BJ (cell line): ENCODE measurements around the gene SCD5. TPM values are rescaled to one million over a fixed set of nuclear protein-coding genes. Genes with fewer than 3 reads are reported as not detected.

Source experiments
- CTCF ChIA-PET: fragments of 350-600 bp; formaldehyde crosslinking; extraction: SDS; loops from one replicate; lab custom pipeline; 2021; ENCODE audit warnings: antibody characterized with exemption, inconsistent platforms; lab: Yijun Ruan, JAX
- POLR2A ChIA-PET: fragments of 300-600 bp; sonication (Branson Sonifier 250); formaldehyde crosslinking; extraction: SDS; loops from one replicate; lab custom pipeline; 2021; ENCODE audit warnings: antibody characterized with exemption; lab: Charles Lee
- DNase-seq: peaks from one replicate; pipeline ENCODE4 v3.0.0-alpha.2; 2011; ENCODE audit warnings: low read depth
- H3K27me3 ChIP-seq: 2 replicates; pipeline ENCODE4 v1.6.0; 2011; ENCODE audit warnings: low read length; ENCODE audit not compliant: control insufficient read depth, insufficient read depth
- H3K36me3 ChIP-seq: 2 replicates; pipeline ENCODE4 v1.5.1; 2011; ENCODE audit warnings: low read length; ENCODE audit not compliant: control insufficient read depth, insufficient read depth
- H3K4me3 ChIP-seq: 2 replicates; pipeline ENCODE4 v1.5.1; 2011; ENCODE audit warnings: low read depth, mild to moderate bottlenecking, control low read depth, low read length
- polyA plus RNA-seq: library from polyadenylated mRNA; depleted of rRNA; stranded (reverse); fragments of >200 nt; gene quantifications from 2 replicates; pipeline ENCODE4 v1.2.3, GENCODE V29; 2011
- TF ChIP-seq, protein P1 (sequence below): IDR thresholded peaks from 2 replicates; pipeline ENCODE4 v1.5.1; 2011; ENCODE audit warnings: low read depth, mild to moderate bottlenecking, control low read depth, inconsistent platforms, low read length, moderate library complexity; ENCODE audit not compliant: insufficient read depth

Gene SCD5
- polyA plus RNA-seq, 1 experiment, result 32.5 TPM

DNA sequence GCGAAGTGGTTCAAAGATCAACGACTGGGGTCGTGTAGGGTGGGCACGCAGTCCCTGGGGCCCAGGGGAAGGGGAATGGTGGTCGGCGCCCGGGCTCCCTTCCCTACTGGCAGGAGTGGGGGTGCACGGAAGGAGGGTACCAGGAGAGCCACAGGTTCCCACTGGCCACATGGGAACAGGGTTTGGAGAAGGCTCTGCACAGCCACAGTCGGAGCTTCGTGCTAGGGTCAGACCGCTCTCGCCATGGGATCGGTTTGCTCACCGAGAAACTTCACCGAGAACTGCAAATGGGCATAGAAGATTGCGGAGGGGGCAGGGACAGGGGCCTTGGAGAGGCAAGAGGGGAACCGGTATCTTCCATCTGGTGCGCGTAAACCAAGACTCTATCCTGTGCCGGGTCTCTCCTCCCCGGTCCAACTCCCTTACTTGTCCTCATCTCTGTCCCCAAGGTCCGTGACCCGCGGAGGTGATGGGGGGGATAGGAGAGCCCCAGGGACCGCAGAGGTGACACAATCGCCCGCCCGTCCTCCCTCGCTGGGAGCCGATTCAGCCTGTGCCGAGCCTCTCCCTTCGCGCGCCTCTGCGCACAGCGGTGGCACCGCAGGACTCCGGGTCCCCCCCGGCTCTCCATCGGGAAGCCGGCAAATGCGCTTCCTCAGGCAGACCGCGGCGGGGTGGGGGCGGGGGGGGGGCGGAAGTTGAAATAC lies 1.0 kb downstream of the SCD5 start:
- Histone ChIP-seq H3K27me3 (no peaks in the 10 kb centered on the region), H3K36me3 (no peaks in the 10 kb centered on the region), H3K4me3 (peak overlapping the region; percentile 85)
- CTCF ChIA-PET, result interaction anchor here (0.6 to 1.5 kb wide), 3 partner anchors 9 to 80 kb away, joined by 3 to 10 read pairs (median 3); no protein-coding TSS in a partner anchor
- POLR2A ChIA-PET, result no interaction called here
- no peak for DNase-seq
- TF ChIP-seq, protein P1, sequence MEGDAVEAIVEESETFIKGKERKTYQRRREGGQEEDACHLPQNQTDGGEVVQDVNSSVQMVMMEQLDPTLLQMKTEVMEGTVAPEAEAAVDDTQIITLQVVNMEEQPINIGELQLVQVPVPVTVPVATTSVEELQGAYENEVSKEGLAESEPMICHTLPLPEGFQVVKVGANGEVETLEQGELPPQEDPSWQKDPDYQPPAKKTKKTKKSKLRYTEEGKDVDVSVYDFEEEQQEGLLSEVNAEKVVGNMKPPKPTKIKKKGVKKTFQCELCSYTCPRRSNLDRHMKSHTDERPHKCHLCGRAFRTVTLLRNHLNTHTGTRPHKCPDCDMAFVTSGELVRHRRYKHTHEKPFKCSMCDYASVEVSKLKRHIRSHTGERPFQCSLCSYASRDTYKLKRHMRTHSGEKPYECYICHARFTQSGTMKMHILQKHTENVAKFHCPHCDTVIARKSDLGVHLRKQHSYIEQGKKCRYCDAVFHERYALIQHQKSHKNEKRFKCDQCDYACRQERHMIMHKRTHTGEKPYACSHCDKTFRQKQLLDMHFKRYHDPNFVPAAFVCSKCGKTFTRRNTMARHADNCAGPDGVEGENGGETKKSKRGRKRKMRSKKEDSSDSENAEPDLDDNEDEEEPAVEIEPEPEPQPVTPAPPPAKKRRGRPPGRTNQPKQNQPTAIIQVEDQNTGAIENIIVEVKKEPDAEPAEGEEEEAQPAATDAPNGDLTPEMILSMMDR, result no peak

DNA sequence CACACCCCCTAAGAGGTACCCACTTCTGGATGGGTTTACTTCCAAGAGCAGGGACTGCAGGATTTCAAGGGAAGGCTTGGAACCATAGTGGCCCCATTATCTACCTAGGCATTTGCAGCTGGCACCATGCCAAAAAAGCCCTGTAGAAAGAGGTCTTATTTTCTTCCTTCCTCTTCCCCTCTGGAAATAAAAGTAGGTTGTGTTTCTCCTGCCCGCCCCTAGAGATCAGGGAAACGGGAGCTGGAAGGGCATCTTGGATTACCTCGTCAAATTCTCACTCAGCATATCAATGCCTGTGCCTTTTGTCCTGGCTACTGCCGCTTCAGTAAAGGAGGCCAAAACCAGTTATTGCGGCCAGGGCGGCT lies 1.6 kb downstream of the SCD5 start:
- CTCF ChIA-PET, result interaction anchor here (1.0 to 1.5 kb wide), 3 partner anchors 12 to 86 kb away, joined by 3 to 10 read pairs (median 5); no protein-coding TSS in a partner anchor
- DNase-seq, result no peak
- no peaks in the 10 kb centered on the region for H3K27me3 ChIP-seq
- POLR2A ChIA-PET, result interaction anchor here (1.0 kb wide), 1 partner anchor 11 kb away, joined by 4 read pairs; no protein-coding TSS in a partner anchor
- H3K4me3 ChIP-seq, result peak overlapping the region; percentile 85
- TF ChIP-seq, protein P1, result no peak
- no peaks in the 10 kb centered on the region for H3K36me3 ChIP-seq

DNA sequence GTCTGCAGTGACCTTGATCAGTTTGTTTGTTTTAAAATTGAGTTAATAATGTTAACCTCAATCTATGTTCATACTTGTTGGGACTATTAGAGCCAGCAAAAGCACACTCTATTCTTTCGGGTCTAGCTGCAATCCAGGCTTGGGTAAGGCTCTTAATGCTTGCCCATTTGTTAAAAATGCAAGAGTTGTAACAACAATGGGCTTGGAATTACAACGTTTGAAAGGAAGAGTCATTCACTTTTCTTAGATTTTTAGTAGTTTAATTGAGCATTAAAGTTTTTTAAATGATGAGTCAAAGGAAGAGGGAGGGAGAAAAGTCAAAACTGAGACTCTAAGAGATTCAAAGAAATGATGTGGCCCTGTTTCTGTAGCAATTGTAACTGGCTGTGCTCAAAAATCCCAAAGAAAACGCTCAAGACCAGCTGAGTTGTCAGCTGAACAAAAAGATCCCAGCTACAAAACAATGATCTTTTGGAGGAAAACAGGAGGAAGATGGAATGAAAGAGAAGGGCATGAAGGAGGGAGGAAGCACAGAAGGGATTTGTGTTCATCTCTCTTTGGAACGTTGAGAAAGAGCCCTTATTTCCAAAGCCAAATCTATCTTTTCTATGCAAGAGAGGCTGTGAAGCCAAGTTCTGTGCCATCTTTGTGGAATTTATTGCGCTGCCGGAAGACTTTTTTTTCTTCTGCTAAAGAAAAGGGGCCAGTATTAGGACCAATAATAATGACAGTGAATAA lies 5.5 kb downstream of the SCD5 start:
- CTCF ChIA-PET, result interaction anchor here (1.6 kb wide), 1 partner anchor 71 kb away, joined by 6 read pairs; no protein-coding TSS in a partner anchor
- Histone ChIP-seq H3K4me3 (no peak overlapping the region), H3K36me3 (no peaks in the 10 kb centered on the region; the same call in 1 of the 2 replicates), H3K27me3 (no peaks in the 10 kb centered on the region)
- DNase-seq, result no peak
- TF ChIP-seq, protein P1, result no peak
- POLR2A ChIA-PET, result interaction anchor here (0.6 kb wide), 1 partner anchor 330 kb away, joined by 4 read pairs; no protein-coding TSS in a partner anchor

DNA sequence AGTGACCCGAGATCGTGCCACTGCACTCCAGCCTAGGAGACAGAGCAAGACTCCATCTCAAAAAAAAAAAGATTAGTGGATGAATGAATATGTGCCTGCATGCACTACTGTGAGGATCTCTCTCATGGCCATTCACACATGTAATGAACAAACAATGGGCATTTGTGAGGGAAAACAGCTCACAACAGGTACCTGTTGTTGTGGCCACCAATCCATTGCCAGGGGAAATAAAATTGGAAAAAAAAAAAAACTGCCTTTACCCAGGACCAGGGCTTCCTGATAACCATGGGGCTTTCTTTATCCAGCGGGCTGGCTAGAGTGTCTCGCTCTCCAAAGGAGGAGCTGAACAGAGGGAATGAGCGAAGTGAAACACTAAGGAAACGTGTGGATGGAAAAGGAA lies 7.4 kb downstream of the SCD5 start:
- no peak overlapping the region for H3K4me3 ChIP-seq
- ChIA-PET CTCF (no interaction called here), POLR2A (no interaction called here)
- DNase-seq, result no peak
- TF ChIP-seq, protein P1, result no peak
- H3K27me3 ChIP-seq, result no peaks in the 10 kb centered on the region
- no peaks in the 10 kb centered on the region; the same call in 1 of the 2 replicates for H3K36me3 ChIP-seq

DNA sequence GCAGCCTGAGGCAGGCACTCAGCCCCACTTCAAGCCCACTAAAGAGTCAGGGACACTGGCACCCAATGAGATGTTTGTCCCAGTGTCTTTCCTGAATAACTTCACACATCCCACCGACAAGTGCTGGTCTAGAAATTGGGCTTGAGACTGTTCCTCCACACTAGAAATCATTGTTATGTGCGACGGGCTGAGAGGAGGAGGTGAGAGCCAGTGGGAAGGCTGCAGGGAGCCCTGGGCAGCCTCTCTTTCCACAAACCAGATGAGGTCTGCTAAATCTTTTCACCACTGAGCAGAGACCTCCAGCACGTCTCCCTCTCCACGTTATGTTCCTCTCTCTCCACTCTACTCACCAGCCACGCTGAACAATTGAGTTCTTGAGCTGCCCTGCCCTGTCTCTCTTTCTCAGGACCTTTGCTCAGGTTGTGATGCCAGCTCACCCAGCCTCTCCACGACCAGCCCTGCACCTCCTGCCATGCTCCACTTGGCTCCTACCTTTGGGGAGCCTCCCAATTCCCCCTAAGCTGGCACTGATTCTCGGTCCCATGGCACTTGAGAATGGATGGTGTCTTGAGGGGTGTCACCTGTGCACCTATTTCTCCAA lies 8.4 kb downstream of the SCD5 start:
- ChIA-PET CTCF (no interaction called here), POLR2A (no interaction called here)
- no peaks in the 10 kb centered on the region; the same call in 1 of the 2 replicates for H3K36me3 ChIP-seq
- TF ChIP-seq, protein P1, result no peak
- H3K27me3 ChIP-seq, result no peaks in the 10 kb centered on the region
- no peak for DNase-seq
- no peak overlapping the region for H3K4me3 ChIP-seq
